OCI-LY1 (cell line): Measurements from ENCODE around the gene ARL5A.

ENCODE experiments used
- H2AFZ ChIP-seq: fragments of 200-600 bp; sonication (generic), shearing (Covaris generic); 2 replicates; pipeline ENCODE4 v1.6.0; 2014; ENCODE audit warnings: antibody characterized with exemption, mild to moderate bottlenecking, low read length
- H3F3A ChIP-seq: fragments of 200-600 bp; sonication (generic), shearing (Covaris generic); 2 replicates; pipeline ENCODE4 v1.6.0; 2014; ENCODE audit warnings: mild to moderate bottlenecking, antibody characterized with exemption, low read length, moderate library complexity; ENCODE audit not compliant: insufficient read depth
- H3K27ac ChIP-seq: fragments of 200-600 bp; sonication (generic); 2 replicates; pipeline ENCODE4 v1.5.1; 2014; ENCODE audit warnings: low read length, mixed run types, mild to moderate bottlenecking, low read depth; ENCODE audit not compliant: poor library complexity, severe bottlenecking
- H3K27me3 ChIP-seq: fragments of 200-600 bp; sonication (generic); 2 replicates; pipeline ENCODE4 v1.6.0; 2014; ENCODE audit warnings: antibody characterized with exemption, mild to moderate bottlenecking, low read length, moderate library complexity; ENCODE audit not compliant: insufficient read depth
- H3K36me3 ChIP-seq: fragments of 200-600 bp; sonication (generic); 2 replicates; pipeline ENCODE4 v1.6.1; 2014; ENCODE audit warnings: mild to moderate bottlenecking, antibody characterized with exemption, low read length, moderate library complexity, mixed read lengths; ENCODE audit not compliant: insufficient read depth
- H3K4me1 ChIP-seq: fragments of 200-600 bp; sonication (generic); 2 replicates; pipeline ENCODE4 v1.5.1; 2014; ENCODE audit warnings: mild to moderate bottlenecking, low read length, moderate library complexity; ENCODE audit not compliant: insufficient read depth, severe bottlenecking
- H3K4me2 ChIP-seq: fragments of 200-600 bp; sonication (generic), shearing (Covaris generic); 2 replicates; pipeline ENCODE4 v1.6.1; 2014; ENCODE audit warnings: low read length
- H3K4me3 ChIP-seq: fragments of 200-600 bp; sonication (generic); 2 replicates; pipeline ENCODE4 v1.5.1; 2014; ENCODE audit warnings: low read length, low read depth, mild to moderate bottlenecking, mixed read lengths; ENCODE audit not compliant: poor library complexity, severe bottlenecking
- H3K79me2 ChIP-seq: fragments of 200-600 bp; shearing (Covaris generic); 2 replicates; pipeline ENCODE4 v1.6.1; 2016; ENCODE audit warnings: mixed run types, low read length, mixed read lengths; ENCODE audit not compliant: insufficient read depth
- H3K9ac ChIP-seq: fragments of 200-600 bp; sonication (generic), shearing (Covaris generic); 2 replicates; pipeline ENCODE4 v1.6.1; 2014; ENCODE audit warnings: mild to moderate bottlenecking, low read length, mixed read lengths
- H3K9me2 ChIP-seq: fragments of 200-600 bp; sonication (generic), shearing (Covaris generic); 2 replicates; pipeline ENCODE4 v1.6.1; 2014; ENCODE audit warnings: low read depth, mild to moderate bottlenecking, low read length, mixed read lengths
- H3K9me3 ChIP-seq: fragments of 200-600 bp; shearing (Covaris generic); 2 replicates; pipeline ENCODE4 v1.6.1; 2014; ENCODE audit warnings: low read length, mixed read lengths
- H4K20me1 ChIP-seq: fragments of 200-600 bp; sonication (generic), shearing (Covaris generic); 2 replicates; pipeline ENCODE4 v1.6.0; 2016; ENCODE audit warnings: mild to moderate bottlenecking, low read length; ENCODE audit not compliant: insufficient read depth
- CTCF ChIP-seq: fragments of 200-600 bp; sonication (generic), shearing (Covaris generic); IDR thresholded peaks from 2 replicates; pipeline ENCODE4 v1.5.1; 2017; ENCODE audit warnings: mild to moderate bottlenecking, antibody characterized with exemption, low read length, moderate library complexity, mixed read lengths
- EZH2 ChIP-seq: fragments of 200-600 bp; sonication (generic), shearing (Covaris generic); IDR thresholded peaks from 2 replicates; pipeline ENCODE4 v1.8.0; 2017; ENCODE audit warnings: borderline replicate concordance, mixed run types, mild to moderate bottlenecking, antibody characterized with exemption, low read length, moderate library complexity, mixed read lengths

The ARL5A gene

GRCh38 chr2:151827564-151828142 lies 568 bp downstream of the ARL5A start:
- H4K20me1 ChIP-seq, result no peaks in the 10 kb centered on the region
- peaks cover 38% of the 10 kb centered on the region for H3K4me1 ChIP-seq
- peaks cover 53% of the 10 kb centered on the region for H3K79me2 ChIP-seq

GRCh38 chr2:151826737-151827157 lies 1.5 kb downstream of the ARL5A start:
- Histone ChIP-seq H3K27me3 (no peaks in the 10 kb centered on the region), H3K4me1 (peaks cover 38% of the 10 kb centered on the region), H3K27ac (no peak overlapping the region), H3K4me3 (peak overlapping the region; percentile 87), H3K9me2 (no peaks in the 10 kb centered on the region), H3K36me3 (peaks cover 16% of the 10 kb centered on the region), H4K20me1 (no peaks in the 10 kb centered on the region), H2AFZ (no peak overlapping the region), H3K79me2 (peaks cover 61% of the 10 kb centered on the region), H3F3A (no peaks in the 10 kb centered on the region), H3K9me3 (no peaks in the 10 kb centered on the region), H3K4me2 (peak overlapping the region; percentile 76), H3K9ac (peak overlapping the region; percentile 90)
- TF ChIP-seq CTCF (no peak), EZH2 (no peak)

More at GRCh38 chr2:151827564-151828142, 568 bp downstream of the ARL5A start:
- Histone ChIP-seq H3F3A (no peaks in the 10 kb centered on the region), H3K27ac (peak overlapping the region; percentile 13), H3K9ac (peak overlapping the region; percentile 90), H3K9me2 (no peaks in the 10 kb centered on the region), H3K9me3 (no peaks in the 10 kb centered on the region), H3K36me3 (peaks cover 11% of the 10 kb centered on the region), H3K4me2 (peak overlapping the region; percentile 76), H2AFZ (no peak overlapping the region), H3K4me3 (peak overlapping the region; percentile 87), H3K27me3 (no peaks in the 10 kb centered on the region)
- TF ChIP-seq CTCF (no peak), EZH2 (no peak)

- no peaks in the 10 kb centered on the region for H4K20me1 ChIP-seq
- H2AFZ ChIP-seq, result no peak overlapping the region
- H3K4me2 ChIP-seq, result no peak overlapping the region
- no peak overlapping the region for H3K4me3 ChIP-seq
- H3K79me2 ChIP-seq, result peaks cover 77% of the 10 kb centered on the region
- H3F3A ChIP-seq, result no peaks in the 10 kb centered on the region
- peaks cover 38% of the 10 kb centered on the region for H3K4me1 ChIP-seq
- peaks cover 20% of the 10 kb centered on the region for H3K36me3 ChIP-seq
- no peaks in the 10 kb centered on the region for H3K9me2 ChIP-seq
- H3K9me3 ChIP-seq, result no peaks in the 10 kb centered on the region
- no peaks in the 10 kb centered on the region for H3K27me3 ChIP-seq
- TF ChIP-seq EZH2 (no peak), CTCF (no peak)
- H3K27ac ChIP-seq, result no peak overlapping the region
- no peak overlapping the region for H3K9ac ChIP-seq
These were observed 3.3 kb downstream of the ARL5A start for GRCh38 chr2:151824886-151825285.
